Measurements from ENCODE around the gene SFI1. TPM values are rescaled to one million over a fixed set of nuclear protein-coding genes. Genes with fewer than 3 reads are reported as not detected.
A peak's percentile ranks its signal among the peaks of the same experiment; 100 is the strongest.

Gene SFI1
- total and polyA plus RNA-seq, 2 of the 8 experiments (the other 6 are each of a cell fraction or from before 2014, with no cell fraction given): 10.4 to 30.1 TPM

GRCh38 chr22:31650391-31650790, 154.1 kb downstream of the SFI1 start:
- no peaks in the 10 kb centered on the region for H3K9me3 ChIP-seq (ENCODE audit: insufficient read depth in 2 of 2, low read depth in 1 of 2, low read length in 1 of 2)
- no peak overlapping the region for H3K4me3 ChIP-seq (ENCODE audit: extremely low read depth in 1 of 4, insufficient read depth in 2 of 4, low read depth in 3 of 4, low read length in 4 of 4)
- no peak overlapping the region for H2BK120ac ChIP-seq (replicated peaks; ENCODE audit: low read depth, low read length)
- no peak overlapping the region for H3K4ac ChIP-seq (replicated peaks; ENCODE audit: insufficient read length, low read depth, low read length)
- no peak overlapping the region for H3K56ac ChIP-seq (replicated peaks; ENCODE audit: insufficient read length, low read depth, low read length)
- peaks cover 0 to 57% of the 10 kb centered on the region in 2 experiments; a peak in 3 of 4 replicates for H3K79me2 ChIP-seq (ENCODE audit: control insufficient read depth in 1 of 2, insufficient read depth in 2 of 2, low read length in 2 of 2)
- H3K4me1 ChIP-seq (replicated peaks in 1 of 4; ENCODE audit: control insufficient read depth in 3 of 4, insufficient read depth in 4 of 4, low read length in 3 of 4): peaks cover 0 to 8% (median 4%) of the 10 kb centered on the region in 4 experiments; a peak in 4 of 7 replicates
- H4K8ac ChIP-seq (ENCODE audit: extremely low read depth, insufficient read depth, low read length): no peak overlapping the region
- H3K27me3 ChIP-seq (replicated peaks in 1 of 4; ENCODE audit: control insufficient read depth in 3 of 4, extremely low read depth in 1 of 4, insufficient read depth in 3 of 4, low read length in 3 of 4): no peaks in the 10 kb centered on the region
- no peak overlapping the region for H4K91ac ChIP-seq (replicated peaks; ENCODE audit: insufficient read length, low read length)
- H3K23me2 ChIP-seq (ENCODE audit: low read depth, low read length): no peaks in the 10 kb centered on the region
- no peak overlapping the region for H2BK20ac ChIP-seq (ENCODE audit: low read length)
- no peak overlapping the region for H2BK12ac ChIP-seq (ENCODE audit: low read depth, low read length)
- no peak for FAIRE-seq
- H3K9ac ChIP-seq (replicated peaks in 1 of 4; ENCODE audit: extremely low read depth in 1 of 4, low read depth in 3 of 4, low read length in 3 of 4): no peak overlapping the region
- no peak overlapping the region for H4K5ac ChIP-seq (ENCODE audit: insufficient read length, low read depth, low read length)
- H4K20me1 ChIP-seq (replicated peaks in 1 of 2; ENCODE audit: control insufficient read depth in 1 of 2, insufficient read depth in 2 of 2, low read length in 2 of 2): peaks cover 0 to 9% of the 10 kb centered on the region in 2 experiments
- H3K4me2 ChIP-seq (ENCODE audit: insufficient read depth in 1 of 2, low read depth in 2 of 2, low read length in 2 of 2): no peak overlapping the region
- no peak overlapping the region for H3K27ac ChIP-seq (ENCODE audit: low read depth, low read length)
- H2BK15ac ChIP-seq (ENCODE audit: low read length): no peak overlapping the region
- H3K36me3 ChIP-seq (ENCODE audit: control insufficient read depth in 2 of 4, insufficient read depth in 4 of 4, low read length in 3 of 4): peaks cover 3 to 20% (median 4%) of the 10 kb centered on the region in 4 experiments; a peak in 5 of 8 replicates
- no peak overlapping the region for H3K18ac ChIP-seq (ENCODE audit: extremely low read depth, low read length)
- H3K14ac ChIP-seq (ENCODE audit: insufficient read length): no peak overlapping the region
- POLR2A ChIA-PET (ENCODE audit: partially characterized antibody): interaction anchor here (1.2 kb wide), 1 partner anchor 11 kb away, joined by 3 read pairs; no protein-coding TSS in a partner anchor
- H2BK5ac ChIP-seq (ENCODE audit: low read depth, low read length): no peak overlapping the region
- CTCF ChIA-PET (ENCODE audit: partially characterized antibody): no interaction called here
- no peak overlapping the region for H3K23ac ChIP-seq (ENCODE audit: insufficient read length)
- H2AK5ac ChIP-seq (ENCODE audit: low read depth, low read length): no peak overlapping the region
- no peak overlapping the region for H2AFZ ChIP-seq (ENCODE audit: low read length)
- DNase-seq (ENCODE audit: low read depth in 1 of 2, low spot score in 2 of 2): no peak
- H3K79me1 ChIP-seq (ENCODE audit: low read depth, low read length): peaks cover 9% of the 10 kb centered on the region
- WGBS, 2 experiments (ENCODE audit: extremely low coverage in 1 of 2, insufficient coverage in 1 of 2, insufficient read length in 1 of 2, insufficient replicate concordance in 2 of 2, low coverage in 1 of 2, low lambda C conversion rate in 2 of 2, missing lambda C conversion rate in 1 of 2): 92% methylated on average over 6 of the region's 6 CpGs; no CpG with 5 or more reads in 1 of the 2 experiments
- TF ChIP-seq MAX (IDR thresholded peaks at IDR 0.05) (no peak), CEBPB (IDR thresholded peaks at IDR 0.05; ENCODE audit: low read depth, low read length) (peak; percentile 78; the same call in 1 of the 2 replicates), TEAD4 (IDR thresholded peaks at IDR 0.05; ENCODE audit: low read depth, low read length) (0 out of 2 replicates have a peak, but pooled peaks have one; percentile 11), ATF3 (IDR thresholded peaks at IDR 0.05; ENCODE audit: insufficient read depth, low read depth, low read length) (peak; percentile 37; the same call in 1 of the 2 replicates), GTF2F1 (IDR thresholded peaks at IDR 0.05; ENCODE audit: borderline replicate concordance, low read depth, low read length) (no peak), RFX5 (IDR thresholded peaks at IDR 0.05; ENCODE audit: borderline replicate concordance, low read depth, low read length) (no peak), SRF (IDR thresholded peaks at IDR 0.05; ENCODE audit: low read depth, low read length) (no peak), RNF2 (IDR thresholded peaks at IDR 0.05; ENCODE audit: borderline replicate concordance, low read depth, low read length, missing control alignments, poor library complexity, severe bottlenecking) (no peak), RXRA (IDR thresholded peaks at IDR 0.05; ENCODE audit: insufficient read depth, low read depth, low read length) (no peak)
- TF ChIP-seq, protein P1, sequence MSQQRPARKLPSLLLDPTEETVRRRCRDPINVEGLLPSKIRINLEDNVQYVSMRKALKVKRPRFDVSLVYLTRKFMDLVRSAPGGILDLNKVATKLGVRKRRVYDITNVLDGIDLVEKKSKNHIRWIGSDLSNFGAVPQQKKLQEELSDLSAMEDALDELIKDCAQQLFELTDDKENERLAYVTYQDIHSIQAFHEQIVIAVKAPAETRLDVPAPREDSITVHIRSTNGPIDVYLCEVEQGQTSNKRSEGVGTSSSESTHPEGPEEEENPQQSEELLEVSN (IDR thresholded peaks at IDR 0.05): no peak
- TF ChIP-seq, protein P2, sequence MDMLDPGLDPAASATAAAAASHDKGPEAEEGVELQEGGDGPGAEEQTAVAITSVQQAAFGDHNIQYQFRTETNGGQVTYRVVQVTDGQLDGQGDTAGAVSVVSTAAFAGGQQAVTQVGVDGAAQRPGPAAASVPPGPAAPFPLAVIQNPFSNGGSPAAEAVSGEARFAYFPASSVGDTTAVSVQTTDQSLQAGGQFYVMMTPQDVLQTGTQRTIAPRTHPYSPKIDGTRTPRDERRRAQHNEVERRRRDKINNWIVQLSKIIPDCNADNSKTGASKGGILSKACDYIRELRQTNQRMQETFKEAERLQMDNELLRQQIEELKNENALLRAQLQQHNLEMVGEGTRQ (IDR thresholded peaks at IDR 0.05; ENCODE audit: low read length): no peak
